Lung (tissue), 12 donors: ENCODE measurements around the gene PDX1. TPM values are rescaled to one million over a fixed set of nuclear protein-coding genes. Genes with fewer than 3 reads are reported as not detected.

ENCODE experiments used
- ATAC-seq: fragments of 200-7000 bp; cut with Tn5 transposase; one replicate; pipeline ENCODE4 v1.9.1; 2020; ENCODE audit warnings: moderate number of reproducible peaks; ENCODE audit not compliant: insufficient read depth, low FRiP score
- DNase-seq, 3 donors: peaks; one replicate each; pipeline ENCODE4 v3.0.0-alpha.2; 2013 to 2017
- H3K27ac ChIP-seq, 2 donors: one replicate each; pipeline ENCODE4 v1.5.1; 2013; ENCODE audit warnings: mild to moderate bottlenecking in 2 of 2, moderate library complexity in 2 of 2, control low read depth in 1 of 2, inconsistent platforms in 1 of 2, low read depth in 1 of 2, low read length in 1 of 2
- H3K27me3 ChIP-seq, 3 donors: one replicate each; pipeline ENCODE4 v1.5.1; 2013; ENCODE audit warnings: low read length in 2 of 3; ENCODE audit not compliant: control insufficient read depth in 3 of 3, insufficient read depth in 3 of 3
- H3K36me3 ChIP-seq, 4 donors: one replicate each; pipeline ENCODE4 v1.5.1; 2013; ENCODE audit warnings: low read length in 4 of 4, mild to moderate bottlenecking in 1 of 4, moderate library complexity in 1 of 4; ENCODE audit not compliant: control insufficient read depth in 4 of 4, insufficient read depth in 4 of 4
- H3K4me1 ChIP-seq, 5 donors: one replicate each; pipeline ENCODE4 v1.5.1; 2013; ENCODE audit warnings: low read length in 5 of 5, mild to moderate bottlenecking in 2 of 5, moderate library complexity in 1 of 5; ENCODE audit not compliant: control insufficient read depth in 5 of 5, insufficient read depth in 5 of 5
- H3K4me3 ChIP-seq: one replicate; pipeline ENCODE4 v1.5.1; 2013; ENCODE audit warnings: mild to moderate bottlenecking, control low read depth, moderate library complexity
- H3K9ac ChIP-seq, 2 donors: one replicate each; pipeline ENCODE4 v1.5.1; 2013; ENCODE audit warnings: low read length in 2 of 2, control low read depth in 1 of 2; ENCODE audit not compliant: insufficient read depth in 1 of 2
- H3K9me3 ChIP-seq, 4 donors: one replicate each; pipeline ENCODE4 v1.5.1; 2013; ENCODE audit warnings: low read length in 3 of 4, mild to moderate bottlenecking in 1 of 4, moderate library complexity in 1 of 4; ENCODE audit not compliant: control insufficient read depth in 4 of 4, insufficient read depth in 3 of 4
- WGBS, 2 donors: extraction: QIAGEN DNeasy Blood & Tissue Kit; methylation state at CpG; one replicate each; pipeline ENCODE4 v1.1.7; 2013; 5-methylcytosine and 5-hydroxymethylcytosine counted together
- polyA plus RNA-seq, 2 donors: library from polyadenylated mRNA; stranded (reverse); fragments of 200-250 nt; gene quantifications; one replicate each; pipeline ENCODE4 v1.2.1, GENCODE V29; 2013
- total RNA-seq, 2 donors: library from RNA; depleted of rRNA in 1 of 2; stranded (reverse); fragments of >200 nt in 1 of 2; gene quantifications; one replicate each; pipeline ENCODE4 v1.2.1, GENCODE V29; 2014 to 2021
- TF ChIP-seq, protein P1 (sequence below): IDR thresholded peaks from 2 replicates; pipeline ENCODE4 v1.5.1; 2012; ENCODE audit warnings: mild to moderate bottlenecking; ENCODE audit errors: control extremely low read depth, extremely low read depth
- donor health status: control.
- donor health status: control.
- donor health status: Bipolar disorder and iron deficiency.
- donor health status: healthy.
- donor health status: DM: yes; HTN: yes; CAD: no.

The PDX1 gene
- total and polyA plus RNA-seq, 4 donors, result not detected

DNA sequence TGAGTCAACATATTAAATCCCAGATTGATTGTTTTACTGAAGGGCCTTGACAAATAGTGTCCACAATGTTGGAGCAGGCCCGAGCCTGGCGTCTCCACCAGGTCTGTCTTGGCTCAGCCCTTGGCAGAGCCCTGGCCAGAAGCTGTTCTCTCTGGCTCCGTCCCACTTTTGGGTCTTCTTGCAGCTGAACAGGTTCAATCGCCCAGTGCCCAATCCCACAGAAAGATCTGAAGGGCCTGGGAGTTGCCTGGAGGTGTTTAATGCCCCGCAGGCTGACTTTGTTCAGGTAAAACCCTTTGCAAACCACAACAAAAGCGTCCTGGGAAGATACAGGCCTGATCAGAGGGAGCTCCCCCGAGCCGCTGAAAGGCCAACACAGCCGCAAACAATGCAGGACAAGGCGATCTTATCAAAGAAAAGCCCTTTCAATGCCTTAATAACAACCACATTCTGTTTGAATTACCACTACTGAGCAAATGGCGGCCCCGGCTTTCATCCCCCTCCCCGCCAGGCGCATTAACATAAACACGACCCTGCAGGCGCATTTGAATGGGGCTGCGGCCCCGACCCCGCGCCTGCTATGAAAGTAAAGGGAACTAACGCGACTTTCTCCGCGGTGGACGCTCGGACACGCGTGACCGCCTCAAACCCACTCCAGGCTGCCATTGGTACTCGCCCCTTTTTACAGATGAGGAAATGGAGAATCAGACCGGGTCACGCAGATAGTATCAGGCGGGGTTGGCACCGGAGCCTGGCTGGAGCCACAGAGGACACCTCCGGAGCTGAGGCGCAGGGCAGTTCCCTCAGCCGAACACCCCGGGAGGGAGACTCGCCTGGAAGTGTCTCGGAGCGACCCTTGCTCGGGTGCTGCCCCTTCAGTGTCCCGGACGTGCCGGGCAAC, 46.2 kb downstream of the PDX1 start:
- Histone ChIP-seq H3K36me3 (no peaks in the 10 kb centered on the region), H3K27me3 (peaks cover 32 to 89% (median 84%) of the 10 kb centered on the region in 3 donors), H3K27ac (no peak overlapping the region), H3K4me1 (peaks cover 0 to 10% (median 5%) of the 10 kb centered on the region in 5 donors), H3K9ac (no peak overlapping the region), H3K9me3 (peaks cover 0 to 1% (median 0%) of the 10 kb centered on the region in 4 donors), H3K4me3 (no peak overlapping the region)
- no peak for DNase-seq
- 11 to 12% methylated on average over 45 of the region's 45 CpGs for WGBS, 2 donors
- no peak for ATAC-seq
- TF ChIP-seq, protein P1, sequence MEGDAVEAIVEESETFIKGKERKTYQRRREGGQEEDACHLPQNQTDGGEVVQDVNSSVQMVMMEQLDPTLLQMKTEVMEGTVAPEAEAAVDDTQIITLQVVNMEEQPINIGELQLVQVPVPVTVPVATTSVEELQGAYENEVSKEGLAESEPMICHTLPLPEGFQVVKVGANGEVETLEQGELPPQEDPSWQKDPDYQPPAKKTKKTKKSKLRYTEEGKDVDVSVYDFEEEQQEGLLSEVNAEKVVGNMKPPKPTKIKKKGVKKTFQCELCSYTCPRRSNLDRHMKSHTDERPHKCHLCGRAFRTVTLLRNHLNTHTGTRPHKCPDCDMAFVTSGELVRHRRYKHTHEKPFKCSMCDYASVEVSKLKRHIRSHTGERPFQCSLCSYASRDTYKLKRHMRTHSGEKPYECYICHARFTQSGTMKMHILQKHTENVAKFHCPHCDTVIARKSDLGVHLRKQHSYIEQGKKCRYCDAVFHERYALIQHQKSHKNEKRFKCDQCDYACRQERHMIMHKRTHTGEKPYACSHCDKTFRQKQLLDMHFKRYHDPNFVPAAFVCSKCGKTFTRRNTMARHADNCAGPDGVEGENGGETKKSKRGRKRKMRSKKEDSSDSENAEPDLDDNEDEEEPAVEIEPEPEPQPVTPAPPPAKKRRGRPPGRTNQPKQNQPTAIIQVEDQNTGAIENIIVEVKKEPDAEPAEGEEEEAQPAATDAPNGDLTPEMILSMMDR, result no peak

DNA sequence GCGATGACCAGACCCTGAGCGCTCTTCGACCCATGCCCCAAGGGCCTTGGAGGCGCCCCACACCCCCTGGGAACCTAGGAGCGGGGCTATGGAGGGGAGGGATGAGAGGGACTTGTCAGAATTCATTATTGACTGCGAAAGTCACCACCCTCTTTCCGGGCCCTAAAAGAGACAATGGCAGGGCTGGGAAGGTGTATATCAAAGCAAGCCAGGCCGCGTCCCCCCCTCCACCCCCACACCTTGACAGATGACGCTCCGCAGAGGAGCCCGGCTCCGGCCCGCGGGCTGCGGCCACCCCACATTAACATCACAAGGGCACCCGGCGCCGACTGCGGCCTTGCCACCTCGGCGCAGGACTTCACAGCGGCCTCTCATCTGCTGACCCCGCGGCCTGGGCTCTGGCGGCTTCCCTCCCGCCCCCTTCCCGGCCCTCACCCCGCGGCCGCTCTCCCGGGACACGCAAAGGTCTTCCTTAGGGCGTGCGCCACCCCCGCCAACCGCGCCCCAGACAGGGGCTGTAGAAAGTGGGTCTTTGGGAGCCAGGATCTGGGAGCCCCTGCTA, 46.9 kb downstream of the PDX1 start:
- ATAC-seq (no peak), DNase-seq (no peak)
- 4% methylated on average over 29 to 38 of the region's 38 CpGs for WGBS, 2 donors
- H3K9me3 ChIP-seq, result peaks cover 0 to 1% (median 0%) of the 10 kb centered on the region in 4 donors
- H3K27me3 ChIP-seq, result peaks cover 30 to 94% (median 85%) of the 10 kb centered on the region in 3 donors
- peaks cover 0 to 9% (median 5%) of the 10 kb centered on the region in 5 donors for H3K4me1 ChIP-seq
- no peak overlapping the region for H3K9ac ChIP-seq
- H3K36me3 ChIP-seq, result no peaks in the 10 kb centered on the region
- no peak overlapping the region for H3K27ac ChIP-seq
- TF ChIP-seq, protein P1, result no peak
- no peak overlapping the region for H3K4me3 ChIP-seq

DNA sequence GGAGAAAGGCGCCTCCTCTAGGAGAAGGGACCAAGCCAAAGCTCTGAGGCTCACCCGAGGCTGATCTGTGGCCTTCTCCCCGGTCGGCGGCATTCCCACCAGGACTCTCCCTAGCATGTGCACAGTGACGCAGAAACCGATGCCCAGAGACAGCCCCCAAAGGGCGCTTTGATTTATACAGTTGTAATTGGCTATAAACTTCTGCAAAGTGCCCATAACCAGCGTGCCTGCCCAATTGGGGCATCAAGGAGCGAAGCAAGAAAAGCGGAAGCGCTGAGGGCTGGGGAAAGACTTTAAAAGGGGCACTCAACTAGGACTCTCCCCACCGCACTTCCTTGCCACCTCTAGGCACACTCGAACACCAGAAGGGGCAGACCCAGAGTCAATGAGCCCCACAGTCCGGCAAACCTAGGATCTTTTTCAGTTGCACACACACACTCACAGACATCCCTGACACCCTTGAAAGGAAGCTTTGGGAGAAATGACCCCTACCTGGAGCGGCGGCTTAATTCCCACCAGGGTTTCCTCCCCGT, 47.5 kb downstream of the PDX1 start:
- Histone ChIP-seq H3K36me3 (no peaks in the 10 kb centered on the region), H3K27ac (no peak overlapping the region), H3K9ac (no peak overlapping the region), H3K9me3 (peaks cover 0 to 5% (median 0%) of the 10 kb centered on the region in 4 donors), H3K27me3 (peaks cover 36 to 94% (median 87%) of the 10 kb centered on the region in 3 donors), H3K4me3 (no peak overlapping the region), H3K4me1 (peaks cover 0 to 9% (median 5%) of the 10 kb centered on the region in 5 donors)
- DNase-seq (no peak), ATAC-seq (no peak)
- TF ChIP-seq, protein P1, result no peak
- WGBS, 2 donors, result 6% methylated on average over 18 of the region's 18 CpGs
